Left hindlimb (tissue), 1 donor: ENCODE data around the gene REEP6.
"Not testable (repeated sequence)": the region's sequence is repeated elsewhere in the genome, so short reads cannot be mapped to it uniquely, and the experiment has no call there.

Experiments used
- DNase-seq: peaks from one replicate; pipeline ENCODE4 v3.0.0-alpha.2; 2018

REEP6 gene

GRCh38 chr19:1491849-1492170, 829 bp downstream of the REEP6 start:
- DNase-seq: no peak

GRCh38 chr19:1492474-1493006, 1.6 kb downstream of the REEP6 start:
- DNase-seq: no peak

GRCh38 chr19:1494115-1494815, 3.3 kb downstream of the REEP6 start:
- no peak for DNase-seq

GRCh38 chr19:1495051-1495798, 4.2 kb downstream of the REEP6 start:
- DNase-seq: no peak

- DNase-seq: no peak
These were observed 5.1 kb downstream of the REEP6 start for GRCh38 chr19:1495799-1496713.

GRCh38 chr19:1496714-1497577, 6.0 kb downstream of the REEP6 start:
- no peak for DNase-seq

- DNase-seq: no peak
These were observed 6.7 kb downstream of the REEP6 start for GRCh38 chr19:1497578-1498235.

GRCh38 chr19:1499231-1499630, 8.2 kb downstream of the REEP6 start:
- DNase-seq: not testable (repeated sequence)

- no peak for DNase-seq
These were observed 10.2 kb downstream of the REEP6 start for GRCh38 chr19:1501200-1501595.

GRCh38 chr19:1502433-1503088, 11.6 kb downstream of the REEP6 start:
- DNase-seq: no peak

- peak; percentile 42 for DNase-seq
These were observed 12.3 kb downstream of the REEP6 start for GRCh38 chr19:1503089-1503924.

GRCh38 chr19:1503925-1504773, 13.2 kb downstream of the REEP6 start:
- DNase-seq: peak; percentile 40

- no peak for DNase-seq
These were observed 14.0 kb downstream of the REEP6 start for GRCh38 chr19:1505012-1505411.

- peak; percentile 31 for DNase-seq
These were observed 15.3 kb downstream of the REEP6 start for GRCh38 chr19:1505991-1506881.

- no peak for DNase-seq
These were observed 16.2 kb downstream of the REEP6 start for GRCh38 chr19:1507192-1507660.

GRCh38 chr19:1507763-1508506, 17.0 kb downstream of the REEP6 start:
- DNase-seq: peak; percentile 95

- no peak for DNase-seq
These were observed 17.5 kb downstream of the REEP6 start for GRCh38 chr19:1508507-1508856.
